ENCODE results near the gene AADAC.
"Not testable (repeated sequence)": the region's sequence is repeated elsewhere in the genome, so short reads cannot be mapped to it uniquely, and the experiment has no call there.

AADAC gene, protein sequence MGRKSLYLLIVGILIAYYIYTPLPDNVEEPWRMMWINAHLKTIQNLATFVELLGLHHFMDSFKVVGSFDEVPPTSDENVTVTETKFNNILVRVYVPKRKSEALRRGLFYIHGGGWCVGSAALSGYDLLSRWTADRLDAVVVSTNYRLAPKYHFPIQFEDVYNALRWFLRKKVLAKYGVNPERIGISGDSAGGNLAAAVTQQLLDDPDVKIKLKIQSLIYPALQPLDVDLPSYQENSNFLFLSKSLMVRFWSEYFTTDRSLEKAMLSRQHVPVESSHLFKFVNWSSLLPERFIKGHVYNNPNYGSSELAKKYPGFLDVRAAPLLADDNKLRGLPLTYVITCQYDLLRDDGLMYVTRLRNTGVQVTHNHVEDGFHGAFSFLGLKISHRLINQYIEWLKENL

GRCh38 chr3:151813799-151814198 is at the start of gene AADAC:
AADAC (plus strand) TSS chr3:151814116; CDS start chr3:151814163, 47 bp downstream.
- in situ Hi-C loops (cut with HindIII; ENCODE audit: low pct_ligation_motif_present, low pct_unique_long_range_greater_than_20kb, low sequenced_read_pairs), result no loop called here
- no peak for DNase-seq

DNA sequence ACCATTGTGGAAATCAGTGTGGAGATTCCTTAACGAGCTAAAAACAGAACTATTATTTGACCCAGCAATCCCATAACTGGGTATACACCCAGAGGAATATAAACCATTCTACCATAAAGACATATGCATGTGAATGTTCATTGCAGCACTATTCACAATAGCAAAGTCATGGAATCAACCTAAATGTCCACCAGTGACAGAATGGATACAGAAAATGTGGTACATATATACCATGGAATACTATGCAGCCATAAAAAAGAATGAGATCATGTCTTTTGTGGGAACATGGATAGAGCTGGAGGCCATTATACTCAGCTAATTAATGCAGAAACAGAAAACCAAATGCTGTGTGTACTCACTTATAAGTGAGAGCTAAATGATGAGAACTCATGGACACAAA is 49.2 kb upstream of the AADAC start:
- in situ Hi-C loops (cut with HindIII; ENCODE audit: low pct_ligation_motif_present, low pct_unique_long_range_greater_than_20kb, low sequenced_read_pairs); DNase-seq: not testable (repeated sequence)

DNA sequence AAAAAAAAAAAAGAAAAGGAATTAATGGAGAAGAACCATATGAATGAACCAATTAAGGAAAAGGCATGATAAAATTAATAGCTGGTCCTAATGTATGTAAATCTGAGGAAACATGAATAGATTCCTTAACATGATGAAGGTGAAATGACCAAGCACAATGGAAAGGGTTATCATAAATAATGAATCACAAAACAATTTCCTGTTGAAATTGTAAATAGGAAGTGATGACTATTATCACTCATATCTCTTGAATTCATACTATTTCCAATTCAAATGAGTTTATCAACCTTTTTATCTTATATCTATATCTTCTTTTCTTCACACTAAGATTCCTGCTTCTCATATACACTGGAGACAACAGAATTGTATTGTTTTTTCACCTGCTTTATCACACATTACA is 48.2 kb upstream of the AADAC start:
- in situ Hi-C loops (cut with HindIII; ENCODE audit: low pct_ligation_motif_present, low pct_unique_long_range_greater_than_20kb, low sequenced_read_pairs), result no loop called here
- no peak for DNase-seq

DNA sequence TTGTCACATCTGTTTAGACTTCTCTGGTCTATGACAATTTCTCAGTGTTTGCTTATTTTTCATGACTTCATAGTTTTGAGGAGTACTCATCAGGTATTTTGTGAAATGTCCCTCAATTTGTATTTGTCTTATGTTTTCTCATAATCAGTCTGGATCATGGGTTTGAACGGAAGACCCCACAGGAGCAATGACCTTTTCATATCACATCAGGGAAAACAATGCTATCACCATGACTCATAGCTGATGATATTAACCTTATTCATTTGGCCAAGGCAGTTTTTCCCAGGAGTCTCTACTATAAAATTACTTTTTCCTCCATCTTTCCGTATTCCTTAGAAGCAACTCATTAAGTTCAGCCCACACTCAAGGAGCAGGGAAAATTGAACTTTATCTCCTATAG is 47.5 kb upstream of the AADAC start:
- in situ Hi-C loops (cut with HindIII; ENCODE audit: low pct_ligation_motif_present, low pct_unique_long_range_greater_than_20kb, low sequenced_read_pairs), result no loop called here
- DNase-seq, result no peak

GRCh38 chr3:151768393-151768930 is 45.5 kb upstream of the AADAC start:
- in situ Hi-C loops (cut with HindIII; ENCODE audit: low pct_ligation_motif_present, low pct_unique_long_range_greater_than_20kb, low sequenced_read_pairs), result no loop called here
- no peak for DNase-seq

- in situ Hi-C loops (cut with HindIII; ENCODE audit: low pct_ligation_motif_present, low pct_unique_long_range_greater_than_20kb, low sequenced_read_pairs), result no loop called here
Measured at GRCh38 chr3:151769175-151769574, 44.7 kb upstream of the AADAC start.

DNA sequence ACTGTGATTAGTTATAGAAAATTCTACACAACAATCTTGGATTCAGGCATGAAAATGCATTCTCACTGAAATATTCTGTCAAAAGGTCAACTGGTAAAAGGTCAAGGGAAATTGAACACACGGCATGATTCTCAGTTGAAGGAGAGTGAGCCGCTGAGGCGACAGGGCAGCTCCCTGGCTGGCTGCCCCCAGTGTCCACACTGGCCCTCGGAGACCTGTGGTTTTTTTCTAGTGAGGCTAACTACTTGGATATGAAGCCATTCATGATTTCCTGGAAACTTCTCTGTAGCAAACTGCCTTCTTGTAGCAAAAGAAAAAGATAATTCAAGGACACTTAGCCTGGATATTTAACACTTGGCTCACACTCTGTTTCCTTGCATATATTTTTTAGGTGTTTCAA is 43.0 kb upstream of the AADAC start:
- in situ Hi-C loops (cut with HindIII; ENCODE audit: low pct_ligation_motif_present, low pct_unique_long_range_greater_than_20kb, low sequenced_read_pairs), result no loop called here
- no peak for DNase-seq

More at GRCh38 chr3:151769175-151769574, 44.7 kb upstream of the AADAC start:
- no peak for DNase-seq

DNA sequence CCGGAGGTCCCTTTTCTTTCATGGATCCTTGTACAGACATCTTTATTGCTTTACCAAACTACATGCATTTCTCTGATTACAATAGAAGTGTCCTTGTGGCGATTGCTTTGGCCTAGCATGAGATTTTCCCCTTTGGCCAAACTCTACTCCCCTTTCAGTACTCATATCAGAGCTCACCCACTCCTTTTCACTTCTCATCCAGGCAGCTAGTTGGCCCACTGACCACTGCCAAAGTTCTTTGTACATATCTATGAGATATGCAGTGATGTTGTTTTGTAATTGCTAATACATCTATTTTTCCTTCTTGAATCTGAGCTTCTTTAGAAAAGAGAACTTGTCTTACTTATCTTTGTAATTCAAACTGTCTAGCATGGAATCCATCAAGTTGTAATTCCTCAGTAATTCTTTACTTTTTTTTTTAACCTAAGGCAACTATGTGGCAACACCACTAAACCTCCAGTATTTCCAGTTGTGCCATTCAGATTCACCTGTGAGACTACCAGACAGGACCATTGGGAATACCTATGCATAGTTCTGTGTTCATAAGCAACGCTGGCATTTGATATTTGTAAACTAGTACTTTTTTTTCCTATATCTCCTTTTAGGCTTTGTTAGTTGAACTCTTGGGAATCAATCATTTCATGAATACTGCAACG is 41.0 kb upstream of the AADAC start:
- DNase-seq, result no peak
- in situ Hi-C loops (cut with HindIII; ENCODE audit: low pct_ligation_motif_present, low pct_unique_long_range_greater_than_20kb, low sequenced_read_pairs), result no loop called here

- no peak for DNase-seq
- in situ Hi-C loops (cut with HindIII; ENCODE audit: low pct_ligation_motif_present, low pct_unique_long_range_greater_than_20kb, low sequenced_read_pairs), result no loop called here
Measured at GRCh38 chr3:151774235-151774634, 39.7 kb upstream of the AADAC start.

- no peak for DNase-seq
- in situ Hi-C loops (cut with HindIII; ENCODE audit: low pct_ligation_motif_present, low pct_unique_long_range_greater_than_20kb, low sequenced_read_pairs), result no loop called here
Measured at GRCh38 chr3:151774910-151775309, 39.0 kb upstream of the AADAC start.

DNA sequence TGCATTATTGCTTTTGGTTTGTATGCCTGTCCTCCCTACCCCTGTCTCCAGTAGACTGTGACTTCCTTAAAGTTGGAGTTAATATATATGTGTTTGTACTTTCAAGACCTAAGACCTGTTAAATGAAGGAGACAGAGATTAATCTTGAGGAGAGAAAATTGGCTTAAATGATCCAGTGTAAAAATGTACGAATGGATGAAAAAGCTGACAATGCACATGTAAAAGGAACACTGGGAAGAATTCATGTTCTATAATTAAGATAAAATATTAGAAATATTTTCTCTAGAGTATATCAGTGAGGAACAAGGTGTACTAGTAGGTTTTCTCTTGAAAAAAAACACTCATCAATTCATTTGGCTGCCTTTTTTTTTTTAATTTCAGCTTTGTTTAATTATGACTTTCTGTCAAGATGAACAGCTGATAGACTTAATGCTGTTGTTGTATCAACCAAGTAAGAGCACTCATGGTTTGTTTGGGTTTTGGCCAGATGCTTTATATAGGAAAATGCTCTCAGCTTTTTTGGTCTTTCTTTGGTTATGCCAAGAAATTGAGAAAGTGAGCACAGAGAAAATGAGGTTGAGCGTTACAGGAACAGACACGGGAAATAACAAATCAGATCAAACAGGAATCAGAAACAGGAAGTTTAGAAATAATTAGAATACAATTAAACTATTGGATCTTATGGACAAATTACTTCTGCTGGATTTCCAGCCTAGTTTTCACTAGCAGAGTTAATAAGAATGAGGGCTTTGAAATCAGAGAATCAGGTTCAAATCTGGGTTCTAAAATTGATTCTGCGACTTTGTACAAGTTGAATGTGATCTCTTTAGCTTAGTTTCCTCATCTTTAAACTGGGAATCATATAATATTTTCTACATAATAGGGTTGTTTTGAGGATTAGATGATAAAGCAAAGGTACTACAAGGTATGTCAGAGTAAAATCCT is 38.3 kb upstream of the AADAC start:
- no peak for DNase-seq
- in situ Hi-C loops (cut with HindIII; ENCODE audit: low pct_ligation_motif_present, low pct_unique_long_range_greater_than_20kb, low sequenced_read_pairs), result no loop called here

GRCh38 chr3:151776259-151776740 is 37.6 kb upstream of the AADAC start:
- no peak for DNase-seq
- in situ Hi-C loops (cut with HindIII; ENCODE audit: low pct_ligation_motif_present, low pct_unique_long_range_greater_than_20kb, low sequenced_read_pairs), result no loop called here

- DNase-seq, result no peak
- in situ Hi-C loops (cut with HindIII; ENCODE audit: low pct_ligation_motif_present, low pct_unique_long_range_greater_than_20kb, low sequenced_read_pairs), result no loop called here
Measured at GRCh38 chr3:151777880-151778279, 36.0 kb upstream of the AADAC start.

DNA sequence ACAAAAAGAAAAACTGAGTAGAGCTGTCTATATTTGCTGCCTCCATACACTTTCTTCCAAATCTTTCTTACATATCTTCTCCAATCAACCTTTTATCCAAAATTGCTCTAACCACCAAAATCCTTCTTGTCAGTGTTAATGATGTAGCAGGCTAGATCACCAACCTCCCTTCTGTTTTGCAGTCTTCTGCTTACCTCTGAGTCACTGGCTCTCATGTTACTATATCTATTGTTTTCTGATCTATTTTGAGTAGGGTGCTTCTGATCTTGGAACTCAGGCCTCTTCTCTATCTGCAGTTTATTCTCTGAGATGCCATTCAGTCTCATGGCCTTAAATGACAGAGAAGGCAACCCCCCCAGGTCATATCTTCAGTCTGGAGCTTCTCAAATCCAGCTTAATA is 26.3 kb upstream of the AADAC start:
- DNase-seq, result no peak
- in situ Hi-C loops (cut with HindIII; ENCODE audit: low pct_ligation_motif_present, low pct_unique_long_range_greater_than_20kb, low sequenced_read_pairs), result no loop called here

GRCh38 chr3:151788401-151788800 is 25.5 kb upstream of the AADAC start:
- no peak for DNase-seq
- in situ Hi-C loops (cut with HindIII; ENCODE audit: low pct_ligation_motif_present, low pct_unique_long_range_greater_than_20kb, low sequenced_read_pairs), result no loop called here

GRCh38 chr3:151789853-151790463 is 24.0 kb upstream of the AADAC start:
- in situ Hi-C loops (cut with HindIII; ENCODE audit: low pct_ligation_motif_present, low pct_unique_long_range_greater_than_20kb, low sequenced_read_pairs), result no loop called here
- no peak for DNase-seq

- in situ Hi-C loops (cut with HindIII; ENCODE audit: low pct_ligation_motif_present, low pct_unique_long_range_greater_than_20kb, low sequenced_read_pairs); DNase-seq: not testable (repeated sequence)
Measured at GRCh38 chr3:151790763-151791162, 23.2 kb upstream of the AADAC start.

- no peak for DNase-seq
- in situ Hi-C loops (cut with HindIII; ENCODE audit: low pct_ligation_motif_present, low pct_unique_long_range_greater_than_20kb, low sequenced_read_pairs), result no loop called here
Measured at GRCh38 chr3:151792411-151792810, 21.5 kb upstream of the AADAC start.
